Lower lobe of right lung (tissue), 2 donors: ENCODE data around the gene DENND1B. TPM values are rescaled to one million over a fixed set of nuclear protein-coding genes. Genes with fewer than 3 reads are reported as not detected.

Experiments
- ATAC-seq, 2 donors: fragments of 200-7000 bp; cut with Tn5 transposase; one replicate each; pipeline ENCODE4 v1.9.1; 2020 to 2022; ENCODE audit warnings: mild to moderate bottlenecking in 2 of 2, moderate library complexity in 2 of 2
- DNase-seq: peaks from one replicate; pipeline ENCODE4 v3.0.0-alpha.2; 2020
- H3K27ac ChIP-seq: fragments of 200-600 bp; one replicate; pipeline ENCODE4 v1.8.0; 2022
- H3K27me3 ChIP-seq: fragments of 200-600 bp; one replicate; pipeline ENCODE4 v1.8.0; 2022; ENCODE audit warnings: low read depth
- H3K36me3 ChIP-seq: fragments of 200-600 bp; one replicate; pipeline ENCODE4 v1.8.0; 2022; ENCODE audit warnings: mild to moderate bottlenecking
- H3K4me1 ChIP-seq: fragments of 200-600 bp; one replicate; pipeline ENCODE4 v1.8.0; 2022
- H3K4me3 ChIP-seq: fragments of 200-600 bp; one replicate; pipeline ENCODE4 v1.8.0; 2022; ENCODE audit warnings: mild to moderate bottlenecking
- H3K9me3 ChIP-seq: fragments of 200-600 bp; one replicate; pipeline ENCODE4 v1.8.0; 2022
- intact Hi-C: fragments of 100-400 bp; cut with DNase I; formaldehyde crosslinking; loops from one replicate; pipeline ENCODE4 v1.11.0; 2022
- total RNA-seq: library from RNA; stranded (reverse); fragmentation: NEBNext Ultra II Directional; extraction: Animal tissue kit (Norgen Biotek cat#: 25700); gene quantifications from one replicate; pipeline ENCODE4 v1.2.1, GENCODE V29; 2021
- TF ChIP-seq, protein P1 (sequence below): fragments of 200-600 bp; IDR thresholded peaks from one replicate; pipeline ENCODE4 v1.8.0; 2022; ENCODE audit warnings: antibody characterized with exemption, mild to moderate bottlenecking
- donor health status: DM: no; HTN: yes; CAD: no; lungs with severe emphysema.

Gene DENND1B
- total RNA-seq, 1 donor from 2014 or later, result 25.6 TPM

DNA sequence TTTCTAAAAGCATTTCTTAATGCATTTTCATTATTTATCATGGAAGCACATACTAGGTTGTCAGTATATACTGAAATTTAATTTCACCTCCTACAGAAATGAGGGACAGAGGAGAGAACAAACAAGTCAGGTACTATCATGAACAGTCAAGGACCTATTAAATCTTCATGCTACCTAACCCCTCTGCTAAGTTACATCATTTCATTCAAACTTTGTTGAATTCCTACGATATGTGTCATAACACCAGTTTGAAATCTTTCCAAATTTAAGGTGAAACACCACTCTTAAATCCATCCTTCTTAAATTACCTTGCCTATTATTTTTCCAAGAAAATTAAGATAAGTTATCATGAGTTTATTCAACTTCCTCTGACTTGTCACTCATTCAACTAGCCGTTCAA lies 78.9 kb downstream of the DENND1B start:
- Histone ChIP-seq H3K27ac (no peak overlapping the region), H3K27me3 (no peaks in the 10 kb centered on the region), H3K4me3 (no peak overlapping the region), H3K36me3 (no peaks in the 10 kb centered on the region), H3K9me3 (peaks cover 4% of the 10 kb centered on the region), H3K4me1 (peaks cover 8% of the 10 kb centered on the region)
- DNase-seq (no peak), ATAC-seq (no peak)
- TF ChIP-seq, protein P1, sequence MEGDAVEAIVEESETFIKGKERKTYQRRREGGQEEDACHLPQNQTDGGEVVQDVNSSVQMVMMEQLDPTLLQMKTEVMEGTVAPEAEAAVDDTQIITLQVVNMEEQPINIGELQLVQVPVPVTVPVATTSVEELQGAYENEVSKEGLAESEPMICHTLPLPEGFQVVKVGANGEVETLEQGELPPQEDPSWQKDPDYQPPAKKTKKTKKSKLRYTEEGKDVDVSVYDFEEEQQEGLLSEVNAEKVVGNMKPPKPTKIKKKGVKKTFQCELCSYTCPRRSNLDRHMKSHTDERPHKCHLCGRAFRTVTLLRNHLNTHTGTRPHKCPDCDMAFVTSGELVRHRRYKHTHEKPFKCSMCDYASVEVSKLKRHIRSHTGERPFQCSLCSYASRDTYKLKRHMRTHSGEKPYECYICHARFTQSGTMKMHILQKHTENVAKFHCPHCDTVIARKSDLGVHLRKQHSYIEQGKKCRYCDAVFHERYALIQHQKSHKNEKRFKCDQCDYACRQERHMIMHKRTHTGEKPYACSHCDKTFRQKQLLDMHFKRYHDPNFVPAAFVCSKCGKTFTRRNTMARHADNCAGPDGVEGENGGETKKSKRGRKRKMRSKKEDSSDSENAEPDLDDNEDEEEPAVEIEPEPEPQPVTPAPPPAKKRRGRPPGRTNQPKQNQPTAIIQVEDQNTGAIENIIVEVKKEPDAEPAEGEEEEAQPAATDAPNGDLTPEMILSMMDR, result no peak
- intact Hi-C loops, result no loop called here

DNA sequence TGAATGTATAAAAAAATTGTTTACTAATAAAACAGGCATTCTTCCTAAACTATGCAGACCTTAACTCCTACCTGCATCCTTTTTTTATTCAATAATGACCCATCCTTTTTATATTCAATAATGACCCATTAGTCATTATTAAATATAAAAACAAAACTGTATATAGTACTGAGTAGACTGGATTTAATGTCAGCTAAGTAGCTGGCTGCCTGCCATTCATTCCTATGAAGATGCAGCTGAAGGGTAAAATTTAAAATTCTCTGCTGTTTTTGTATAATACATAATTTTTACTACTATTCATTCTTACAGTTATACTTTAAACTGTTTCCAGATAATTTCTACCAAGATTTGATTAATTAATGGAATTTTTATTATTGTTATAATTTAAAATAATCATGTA lies 79.3 kb downstream of the DENND1B start:
- no peaks in the 10 kb centered on the region for H3K27me3 ChIP-seq
- no peak overlapping the region for H3K27ac ChIP-seq
- ATAC-seq (no peak), DNase-seq (no peak)
- H3K9me3 ChIP-seq, result no peaks in the 10 kb centered on the region
- no peak overlapping the region for H3K4me3 ChIP-seq
- intact Hi-C loops, result no loop called here
- TF ChIP-seq, protein P1, result no peak
- H3K36me3 ChIP-seq, result no peaks in the 10 kb centered on the region
- peaks cover 8% of the 10 kb centered on the region for H3K4me1 ChIP-seq

GRCh38 chr1:197692965-197693364 lies 82.3 kb downstream of the DENND1B start:
- H3K4me3 ChIP-seq, result no peak overlapping the region
- intact Hi-C loops, result no loop called here
- ATAC-seq (no peak), DNase-seq (no peak)
- H3K9me3 ChIP-seq, result peaks cover 7% of the 10 kb centered on the region
- TF ChIP-seq, protein P1, result no peak
- no peaks in the 10 kb centered on the region for H3K36me3 ChIP-seq
- no peaks in the 10 kb centered on the region for H3K27me3 ChIP-seq
- H3K27ac ChIP-seq, result no peak overlapping the region
- H3K4me1 ChIP-seq, result peaks cover 8% of the 10 kb centered on the region

GRCh38 chr1:197691816-197692215 lies 83.5 kb downstream of the DENND1B start:
- TF ChIP-seq, protein P1, result no peak
- H3K36me3 ChIP-seq, result no peaks in the 10 kb centered on the region
- H3K27ac ChIP-seq, result no peak overlapping the region
- intact Hi-C loops, result no loop called here
- H3K9me3 ChIP-seq, result peaks cover 7% of the 10 kb centered on the region
- no peaks in the 10 kb centered on the region for H3K27me3 ChIP-seq
- no peak for ATAC-seq
- H3K4me1 ChIP-seq, result peaks cover 8% of the 10 kb centered on the region
- H3K4me3 ChIP-seq, result no peak overlapping the region
- DNase-seq, result no peak

DNA sequence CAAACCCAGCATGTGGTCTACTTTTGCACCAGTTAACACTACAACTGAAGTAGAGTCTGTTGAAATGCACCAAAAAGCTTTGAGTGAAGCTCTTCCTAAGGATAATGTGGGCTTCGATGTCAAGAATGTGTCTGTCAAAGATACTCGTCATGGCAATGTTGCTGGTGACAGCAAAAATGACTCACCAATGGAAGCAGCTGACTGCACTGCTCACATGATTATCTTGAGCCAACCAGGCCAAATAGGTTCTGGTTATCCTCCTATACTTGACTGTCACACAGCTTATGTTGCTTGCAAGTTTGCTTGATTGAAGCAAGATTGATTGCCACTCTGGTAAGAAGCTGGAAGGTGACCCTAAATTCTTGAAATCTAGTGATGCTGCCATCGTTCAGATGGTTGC lies 85.2 kb downstream of the DENND1B start:
- TF ChIP-seq, protein P1, result no peak
- no peak for DNase-seq
- Histone ChIP-seq H3K27ac (no peak overlapping the region), H3K36me3 (no peaks in the 10 kb centered on the region), H3K9me3 (peaks cover 7% of the 10 kb centered on the region), H3K4me3 (no peak overlapping the region), H3K4me1 (peaks cover 12% of the 10 kb centered on the region), H3K27me3 (no peaks in the 10 kb centered on the region)
- no peak for ATAC-seq
- intact Hi-C loops, result no loop called here

DNA sequence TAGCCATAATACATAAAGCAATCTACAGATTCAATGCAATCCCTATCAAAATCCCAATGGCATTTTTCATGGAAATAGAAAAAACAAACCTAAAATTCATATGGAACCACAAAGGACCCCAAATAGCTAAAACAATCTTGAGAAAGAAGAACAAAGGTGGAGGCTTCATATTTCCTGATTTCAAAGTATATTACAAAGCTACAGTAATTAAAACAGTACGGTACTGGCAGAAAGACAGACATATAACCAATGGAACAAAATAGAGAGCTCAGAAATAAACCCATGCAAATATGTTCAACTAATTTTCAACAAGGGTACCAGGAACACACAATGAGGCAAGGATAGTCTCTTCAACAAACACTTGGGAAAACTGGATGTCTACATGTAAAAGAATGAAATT lies 87.0 kb downstream of the DENND1B start:
- intact Hi-C loops, result no loop called here
- Histone ChIP-seq H3K36me3 (no peaks in the 10 kb centered on the region), H3K27me3 (no peaks in the 10 kb centered on the region), H3K4me1 (peaks cover 9% of the 10 kb centered on the region), H3K4me3 (no peak overlapping the region), H3K27ac (no peak overlapping the region), H3K9me3 (peaks cover 7% of the 10 kb centered on the region)
- TF ChIP-seq, protein P1, result no peak
- DNase-seq, result no peak
- no peak for ATAC-seq
